HCT116 (cell line): Measurements from ENCODE around the gene EZH1. TPM values are rescaled to one million over a fixed set of nuclear protein-coding genes. Genes with fewer than 3 reads are reported as not detected.

ENCODE experiments used
- ATAC-seq: fragments of 200-7000 bp; cut with Tn5 transposase; 2 replicates; pipeline ENCODE4 v1.9.1; 2020; ENCODE audit warnings: mild to moderate bottlenecking, moderate library complexity
- BruUV-seq: library from RNA; stranded (reverse); fragments of 400-500 nt; replicated peaks from 2 replicates; lab custom pipeline; 2021; lab: Mats Ljungman, UMichigan
- CTCF ChIA-PET: fragments of 300-600 bp; sonication (Branson Sonifier 250); formaldehyde crosslinking; loops from one replicate; lab custom pipeline; 2021; ENCODE audit warnings: antibody characterized with exemption; lab: Charles Lee
- POLR2A ChIA-PET: fragments of 300-600, 350-600 bp; sonication (Branson Sonifier 250); formaldehyde crosslinking; loops from one replicate; lab custom pipeline; 2021; ENCODE audit warnings: antibody characterized with exemption; lab: Charles Lee
- RAD21 ChIA-PET, 2 experiments: fragments of 300-600 bp; sonication (Branson Sonifier 250); formaldehyde crosslinking; loops; one replicate each; lab custom pipeline; 2023; ENCODE audit warnings: low total read pairs in 2 of 2; ENCODE audit not compliant: uncharacterized antibody in 2 of 2, unreplicated experiment in 2 of 2, low non-redundant PET in 1 of 2; lab: Charles Lee
- DNase-seq: peaks from one replicate; pipeline ENCODE4 v3.0.0-alpha.2; 2010; ENCODE audit warnings: low read depth, low spot score
- H2AFZ ChIP-seq: fragments of 200-600 bp; shearing (Covaris generic), sonication (generic); 2 replicates; pipeline ENCODE4 v1.6.1; 2017; ENCODE audit warnings: low read depth, mixed run types, mixed read lengths, antibody characterized with exemption, low read length; ENCODE audit not compliant: poor library complexity, severe bottlenecking
- H3K27ac ChIP-seq: 2 replicates; pipeline ENCODE4 v1.5.1; 2012; ENCODE audit warnings: low read depth, low read length
- H3K27me3 ChIP-seq: fragments of 200-600 bp; sonication (generic); 2 replicates; pipeline ENCODE4 v1.6.1; 2016; ENCODE audit warnings: mixed run types, low read length, mixed read lengths; ENCODE audit not compliant: insufficient read depth
- H3K36me3 ChIP-seq, 2 experiments: fragments of 200-500 bp in 1 of 2; fragments of 200-600 bp in 1 of 2; sonication (Bioruptor generic) in 1 of 2; sonication (generic) in 1 of 2; 2 replicates each; pipeline versions ENCODE4 v1.5.1 to v1.6.1; 2014 to 2016; ENCODE audit warnings: low read length in 2 of 2, inconsistent platforms in 1 of 2, mixed read lengths in 1 of 2, mixed run types in 1 of 2; ENCODE audit not compliant: insufficient read depth in 2 of 2, control insufficient read depth in 1 of 2
- H3K4me1 ChIP-seq, 2 experiments: fragments of 200-600 bp in 1 of 2; sonication (generic) in 1 of 2; 2 replicates each; pipeline versions ENCODE4 v1.5.1 to v1.6.1; 2012 to 2017; ENCODE audit warnings: low read length in 2 of 2, inconsistent platforms in 1 of 2, mild to moderate bottlenecking in 1 of 2, mixed read lengths in 1 of 2, mixed run types in 1 of 2, moderate library complexity in 1 of 2; ENCODE audit not compliant: insufficient read depth in 2 of 2, control insufficient read depth in 1 of 2
- H3K4me2 ChIP-seq: fragments of 200-600 bp; sonication (generic); 2 replicates; pipeline ENCODE4 v1.6.1; 2017; ENCODE audit warnings: mixed run types, low read length, mixed read lengths
- H3K4me3 ChIP-seq, 2 experiments: fragments of 200-600 bp in 1 of 2; sonication (generic) in 1 of 2; replicated peaks in 1 of 2; 2 replicates each; pipeline ENCODE4 v1.5.1; 2011 to 2016; ENCODE audit warnings: low read length in 2 of 2, control low read depth in 1 of 2, low read depth in 1 of 2, mild to moderate bottlenecking in 1 of 2, mixed read lengths in 1 of 2, mixed run types in 1 of 2
- H3K79me2 ChIP-seq: fragments of 200-600 bp; sonication (generic); 2 replicates; pipeline ENCODE4 v1.6.1; 2017; ENCODE audit warnings: mild to moderate bottlenecking, mixed run types, low read length, moderate library complexity, mixed read lengths; ENCODE audit not compliant: insufficient read depth
- H3K9ac ChIP-seq: fragments of 200-600 bp; sonication (generic); 2 replicates; pipeline ENCODE4 v1.6.1; 2016; ENCODE audit warnings: low read length, mixed read lengths
- H3K9me2 ChIP-seq: fragments of 200-600 bp; sonication (generic), shearing (Covaris generic); 2 replicates; pipeline ENCODE4 v1.6.1; 2017; ENCODE audit warnings: mixed run types, mild to moderate bottlenecking, moderate library complexity; ENCODE audit not compliant: insufficient read depth
- H3K9me3 ChIP-seq, 2 experiments: fragments of 200-500 bp in 1 of 2; fragments of 200-600 bp in 1 of 2; sonication (Bioruptor generic) in 1 of 2; sonication (generic) in 1 of 2; 2 replicates each; pipeline ENCODE4 v1.6.1; 2014 to 2017; ENCODE audit warnings: low read length in 2 of 2, mixed read lengths in 2 of 2, inconsistent platforms in 1 of 2, low read depth in 1 of 2, mild to moderate bottlenecking in 1 of 2, mixed run types in 1 of 2, moderate library complexity in 1 of 2; ENCODE audit not compliant: control insufficient read depth in 1 of 2, insufficient read depth in 1 of 2
- H4K20me1 ChIP-seq: fragments of 200-600 bp; sonication (generic), shearing (Covaris generic); 2 replicates; pipeline ENCODE4 v1.6.1; 2017; ENCODE audit warnings: mixed run types, mild to moderate bottlenecking, moderate library complexity; ENCODE audit not compliant: insufficient read depth
- CEBPB ChIP-seq: IDR thresholded peaks from 2 replicates; pipeline ENCODE4 v1.6.1; 2012; ENCODE audit warnings: low read depth
- EGR1 ChIP-seq: IDR thresholded peaks from 2 replicates; pipeline ENCODE4 v1.6.1; 2012; ENCODE audit warnings: low read depth
- EZH2 ChIP-seq: fragments of 200-600 bp; sonication (generic); IDR thresholded peaks from 2 replicates; pipeline ENCODE4 v1.6.1; 2017; ENCODE audit warnings: antibody characterized with exemption, mixed run types
- FOSL1 ChIP-seq: IDR thresholded peaks from 2 replicates; pipeline ENCODE4 v1.6.1; 2012; ENCODE audit warnings: low read depth
- JUND ChIP-seq: IDR thresholded peaks from 2 replicates; pipeline ENCODE4 v1.6.1; 2012
- POLR2A ChIP-seq: IDR thresholded peaks from 2 replicates; pipeline ENCODE4 v1.7.0; 2011; ENCODE audit warnings: borderline replicate concordance; ENCODE audit not compliant: insufficient read depth, insufficient read length; ENCODE audit errors: extremely low read depth
- POLR2AphosphoS5 ChIP-seq: IDR thresholded peaks from 2 replicates; pipeline ENCODE4 v1.6.1; 2011; ENCODE audit warnings: mild to moderate bottlenecking, low read depth, low read length, moderate library complexity
- SIN3A ChIP-seq: IDR thresholded peaks from 2 replicates; pipeline ENCODE4 v1.6.1; 2012; ENCODE audit warnings: low read depth
- SP1 ChIP-seq: IDR thresholded peaks from 2 replicates; pipeline ENCODE4 v1.6.1; 2012; ENCODE audit warnings: low read depth
- SRF ChIP-seq: IDR thresholded peaks from 2 replicates; pipeline ENCODE4 v1.6.1; 2012; ENCODE audit warnings: low read depth
- TCF7L2 ChIP-seq: IDR thresholded peaks from 2 replicates; pipeline ENCODE4 v1.7.0; 2011; ENCODE audit warnings: borderline replicate concordance, inconsistent platforms; ENCODE audit not compliant: insufficient read depth, insufficient read length; ENCODE audit errors: extremely low read depth
- YY1 ChIP-seq: IDR thresholded peaks from 2 replicates; pipeline ENCODE4 v1.6.1; 2011; ENCODE audit warnings: low read length, low read depth, moderate library complexity, mild to moderate bottlenecking; ENCODE audit not compliant: insufficient replicate concordance; ENCODE audit errors: extremely low read depth
- ZFX ChIP-seq: fragments of 450-650 bp; IDR thresholded peaks from 2 replicates; pipeline ENCODE4 v1.6.1; 2017
- intact Hi-C: fragments of 100-400 bp; cut with micrococcal nuclease; formaldehyde crosslinking; loops from 2 replicates; pipeline ENCODE4 v1.10.0; 2022
- total RNA-seq: library from RNA; stranded (reverse); gene quantifications from one replicate; pipeline ENCODE4 v1.2.1, GENCODE V29; 2021; ENCODE audit not compliant: unreplicated experiment
- TF ChIP-seq, protein P1 (sequence below): IDR thresholded peaks from 2 replicates; pipeline ENCODE4 v1.6.1; 2012
- TF ChIP-seq, protein P2 (sequence below): IDR thresholded peaks from 2 replicates; pipeline ENCODE4 v1.6.1; 2011; ENCODE audit warnings: mild to moderate bottlenecking, low read length, moderate library complexity; ENCODE audit not compliant: insufficient replicate concordance; ENCODE audit errors: extremely low read depth
- TF ChIP-seq, protein P3 (sequence below): IDR thresholded peaks from 2 replicates; pipeline ENCODE4 v1.6.1; 2012

The EZH1 gene
- total RNA-seq, 1 experiment from 2014 or later = 29.3 TPM

DNA sequence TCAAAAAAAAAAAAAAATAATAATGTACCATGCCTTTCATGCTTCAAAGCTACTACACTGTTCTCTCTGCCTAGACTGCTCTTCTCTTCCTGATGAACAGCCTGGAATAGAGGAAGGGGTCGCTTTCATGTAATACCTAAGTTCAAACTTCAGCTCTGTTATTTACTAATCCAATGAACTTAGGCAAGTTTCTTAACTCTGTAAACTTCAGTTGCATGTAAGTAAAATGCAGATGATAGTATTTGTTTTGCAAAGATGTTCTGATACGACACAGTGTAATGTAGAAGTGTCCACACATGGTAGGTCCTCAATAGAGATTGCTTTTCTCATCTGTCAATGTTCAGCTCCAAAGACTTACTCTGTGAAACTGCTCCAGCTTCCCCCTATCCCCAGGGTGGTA, 47.1 kb upstream of the EZH1 start (continued):
- TF ChIP-seq SRF (no peak), ZFX (no peak), EZH2 (no peak), YY1 (no peak)
- TF ChIP-seq, protein P1, sequence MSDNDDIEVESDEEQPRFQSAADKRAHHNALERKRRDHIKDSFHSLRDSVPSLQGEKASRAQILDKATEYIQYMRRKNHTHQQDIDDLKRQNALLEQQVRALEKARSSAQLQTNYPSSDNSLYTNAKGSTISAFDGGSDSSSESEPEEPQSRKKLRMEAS = no peak
- TF ChIP-seq, all 23 proteins: peak for 0

DNA sequence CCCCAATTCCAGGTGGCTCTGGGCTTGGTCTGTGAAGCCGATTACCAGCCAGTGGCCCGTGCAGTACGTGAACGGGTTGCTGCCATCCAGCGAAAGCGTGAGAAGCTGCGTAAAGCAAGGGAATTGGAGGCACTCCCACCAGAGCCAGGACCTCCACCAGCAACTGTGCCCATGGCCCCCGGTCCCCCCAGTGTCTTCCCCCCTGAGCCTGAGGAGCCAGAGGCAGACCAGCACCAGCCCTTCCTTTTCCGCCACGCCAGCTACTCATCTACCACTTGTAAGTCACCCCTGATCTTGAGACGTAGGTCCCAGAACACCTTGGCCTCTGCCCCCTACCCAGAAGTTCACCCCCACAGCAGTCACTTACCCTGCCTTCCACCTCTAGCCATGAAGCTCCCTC, 42.4 kb upstream of the EZH1 start:
- Histone ChIP-seq H3K27me3 (no peaks in the 10 kb centered on the region), H3K79me2 (no peaks in the 10 kb centered on the region), H3K27ac (no peak overlapping the region), H3K9me3 (no peaks in the 10 kb centered on the region), H3K36me3 (no peaks in the 10 kb centered on the region), H3K4me2 (no peak overlapping the region), H3K9ac (no peak overlapping the region), H3K9me2 (no peaks in the 10 kb centered on the region), H2AFZ (no peak overlapping the region), H3K4me1 (peaks cover 3 to 19% of the 10 kb centered on the region in 2 experiments; a peak in 3 of 4 replicates), H4K20me1 (no peaks in the 10 kb centered on the region), H3K4me3 (no peak overlapping the region)
- BruUV-seq = no TSS peak
- RAD21 ChIA-PET = no interaction called here
- intact Hi-C loops = no loop called here
- DNase-seq (no peak), ATAC-seq (no peak)
- CTCF ChIA-PET = interaction anchor here (1.2 kb wide), 1 partner anchor 24 kb away, joined by 3 read pairs; no protein-coding TSS in a partner anchor
- POLR2A ChIA-PET = interaction anchor here (0.5 kb wide), 1 partner anchor 434 kb away, joined by 6 read pairs; no protein-coding TSS in a partner anchor
- no peak for TF ChIP-seq FOSL1
- no peak for TF ChIP-seq SP1
- TF ChIP-seq SIN3A = no peak
- TF ChIP-seq JUND = no peak
- TF ChIP-seq POLR2AphosphoS5 = no peak
- TF ChIP-seq, protein P2, sequence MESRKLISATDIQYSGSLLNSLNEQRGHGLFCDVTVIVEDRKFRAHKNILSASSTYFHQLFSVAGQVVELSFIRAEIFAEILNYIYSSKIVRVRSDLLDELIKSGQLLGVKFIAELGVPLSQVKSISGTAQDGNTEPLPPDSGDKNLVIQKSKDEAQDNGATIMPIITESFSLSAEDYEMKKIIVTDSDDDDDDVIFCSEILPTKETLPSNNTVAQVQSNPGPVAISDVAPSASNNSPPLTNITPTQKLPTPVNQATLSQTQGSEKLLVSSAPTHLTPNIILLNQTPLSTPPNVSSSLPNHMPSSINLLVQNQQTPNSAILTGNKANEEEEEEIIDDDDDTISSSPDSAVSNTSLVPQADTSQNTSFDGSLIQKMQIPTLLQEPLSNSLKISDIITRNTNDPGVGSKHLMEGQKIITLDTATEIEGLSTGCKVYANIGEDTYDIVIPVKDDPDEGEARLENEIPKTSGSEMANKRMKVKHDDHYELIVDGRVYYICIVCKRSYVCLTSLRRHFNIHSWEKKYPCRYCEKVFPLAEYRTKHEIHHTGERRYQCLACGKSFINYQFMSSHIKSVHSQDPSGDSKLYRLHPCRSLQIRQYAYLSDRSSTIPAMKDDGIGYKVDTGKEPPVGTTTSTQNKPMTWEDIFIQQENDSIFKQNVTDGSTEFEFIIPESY = no peak
- TF ChIP-seq, protein P3, sequence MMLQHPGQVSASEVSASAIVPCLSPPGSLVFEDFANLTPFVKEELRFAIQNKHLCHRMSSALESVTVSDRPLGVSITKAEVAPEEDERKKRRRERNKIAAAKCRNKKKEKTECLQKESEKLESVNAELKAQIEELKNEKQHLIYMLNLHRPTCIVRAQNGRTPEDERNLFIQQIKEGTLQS = no peak
- TF ChIP-seq TCF7L2 = no peak
- TF ChIP-seq EGR1 = no peak
- no peak for TF ChIP-seq POLR2A
- no peak for TF ChIP-seq CEBPB
- TF ChIP-seq, all 23 proteins: peak for 0
